Lung (tissue), 12 donors: ENCODE measurements around the gene OPRD1. TPM values are rescaled to one million over a fixed set of nuclear protein-coding genes. Genes with fewer than 3 reads are reported as not detected.

Experiments used
- ATAC-seq: fragments of 200-7000 bp; cut with Tn5 transposase; one replicate; pipeline ENCODE4 v1.9.1; 2020; ENCODE audit warnings: moderate number of reproducible peaks; ENCODE audit not compliant: insufficient read depth, low FRiP score
- DNase-seq, 3 donors: peaks; one replicate each; pipeline ENCODE4 v3.0.0-alpha.2; 2013 to 2017
- H3K27ac ChIP-seq, 2 donors: one replicate each; pipeline ENCODE4 v1.5.1; 2013; ENCODE audit warnings: mild to moderate bottlenecking in 2 of 2, moderate library complexity in 2 of 2, control low read depth in 1 of 2, inconsistent platforms in 1 of 2, low read depth in 1 of 2, low read length in 1 of 2
- H3K27me3 ChIP-seq, 3 donors: one replicate each; pipeline ENCODE4 v1.5.1; 2013; ENCODE audit warnings: low read length in 2 of 3; ENCODE audit not compliant: control insufficient read depth in 3 of 3, insufficient read depth in 3 of 3
- H3K36me3 ChIP-seq, 4 donors: one replicate each; pipeline ENCODE4 v1.5.1; 2013; ENCODE audit warnings: low read length in 4 of 4, mild to moderate bottlenecking in 1 of 4, moderate library complexity in 1 of 4; ENCODE audit not compliant: control insufficient read depth in 4 of 4, insufficient read depth in 4 of 4
- H3K4me1 ChIP-seq, 5 donors: one replicate each; pipeline ENCODE4 v1.5.1; 2013; ENCODE audit warnings: low read length in 5 of 5, mild to moderate bottlenecking in 2 of 5, moderate library complexity in 1 of 5; ENCODE audit not compliant: control insufficient read depth in 5 of 5, insufficient read depth in 5 of 5
- H3K4me3 ChIP-seq: one replicate; pipeline ENCODE4 v1.5.1; 2013; ENCODE audit warnings: mild to moderate bottlenecking, control low read depth, moderate library complexity
- H3K9ac ChIP-seq, 2 donors: one replicate each; pipeline ENCODE4 v1.5.1; 2013; ENCODE audit warnings: low read length in 2 of 2, control low read depth in 1 of 2; ENCODE audit not compliant: insufficient read depth in 1 of 2
- H3K9me3 ChIP-seq, 4 donors: one replicate each; pipeline ENCODE4 v1.5.1; 2013; ENCODE audit warnings: low read length in 3 of 4, mild to moderate bottlenecking in 1 of 4, moderate library complexity in 1 of 4; ENCODE audit not compliant: control insufficient read depth in 4 of 4, insufficient read depth in 3 of 4
- CTCF ChIP-seq: IDR thresholded peaks from 2 replicates; pipeline ENCODE4 v1.5.1; 2012; ENCODE audit warnings: mild to moderate bottlenecking; ENCODE audit errors: control extremely low read depth, extremely low read depth
- WGBS, 2 donors: extraction: QIAGEN DNeasy Blood & Tissue Kit; methylation state at CpG; one replicate each; pipeline ENCODE4 v1.1.7; 2013; 5-methylcytosine and 5-hydroxymethylcytosine counted together
- polyA plus RNA-seq, 2 donors: library from polyadenylated mRNA; stranded (reverse); fragments of 200-250 nt; gene quantifications; one replicate each; pipeline ENCODE4 v1.2.1, GENCODE V29; 2013
- total RNA-seq, 2 donors: library from RNA; depleted of rRNA in 1 of 2; stranded (reverse); fragments of >200 nt in 1 of 2; gene quantifications; one replicate each; pipeline ENCODE4 v1.2.1, GENCODE V29; 2014 to 2021
- donor health status: control.
- donor health status: control.
- donor health status: Bipolar disorder and iron deficiency.
- donor health status: healthy.
- donor health status: DM: yes; HTN: yes; CAD: no.

OPRD1 gene
- total and polyA plus RNA-seq, 4 donors: 0.01 to 0.28 (median 0.02) TPM; not detected in 1

- H3K4me1 ChIP-seq: no peaks in the 10 kb centered on the region
- WGBS, 2 donors: 88 to 89% methylated on average over 3 of the region's 3 CpGs
- no peak for DNase-seq
- H3K27me3 ChIP-seq: no peaks in the 10 kb centered on the region
- no peak for TF ChIP-seq CTCF
- no peak overlapping the region for H3K4me3 ChIP-seq
- H3K9ac ChIP-seq: no peak overlapping the region
- H3K9me3 ChIP-seq: no peaks in the 10 kb centered on the region
- H3K36me3 ChIP-seq: no peaks in the 10 kb centered on the region
- ATAC-seq: no peak
- H3K27ac ChIP-seq: no peak overlapping the region
Observed at GRCh38 chr1:28782011-28782410, 30.0 kb upstream of the OPRD1 start.

DNA sequence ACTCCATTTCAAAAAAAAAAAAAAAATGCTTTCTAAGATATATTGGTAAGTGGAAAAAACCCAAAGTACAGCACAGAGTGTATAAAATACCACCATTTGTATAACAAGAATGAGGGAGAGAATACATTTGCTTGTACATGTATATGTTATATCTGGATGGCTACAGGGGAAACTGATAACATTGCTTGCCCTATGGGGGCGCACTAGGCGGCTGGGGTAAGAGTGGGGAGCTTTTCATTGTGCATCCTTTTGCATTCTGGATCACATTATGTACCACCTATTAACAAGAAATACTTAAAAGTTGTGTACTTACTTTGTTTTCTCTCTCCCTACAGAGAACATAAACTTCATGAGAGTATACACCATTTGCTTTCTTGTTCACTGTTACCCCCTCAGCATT lies 28.6 kb upstream of the OPRD1 start:
- Histone ChIP-seq H3K27ac (no peak overlapping the region), H3K4me3 (no peak overlapping the region), H3K36me3 (no peaks in the 10 kb centered on the region), H3K9me3 (no peaks in the 10 kb centered on the region), H3K4me1 (no peaks in the 10 kb centered on the region), H3K9ac (no peak overlapping the region), H3K27me3 (no peaks in the 10 kb centered on the region)
- ATAC-seq (no peak), DNase-seq (no peak)
- WGBS, 2 donors: 86 to 89% methylated on average over 2 of the region's 2 CpGs
- no peak for TF ChIP-seq CTCF

GRCh38 chr1:28789412-28789811 lies 22.6 kb upstream of the OPRD1 start:
- Histone ChIP-seq H3K9ac (no peak overlapping the region), H3K27me3 (no peaks in the 10 kb centered on the region), H3K27ac (no peak overlapping the region), H3K36me3 (no peaks in the 10 kb centered on the region), H3K4me1 (no peaks in the 10 kb centered on the region), H3K9me3 (no peaks in the 10 kb centered on the region), H3K4me3 (no peak overlapping the region)
- DNase-seq: no peak
- no peak for ATAC-seq
- no peak for TF ChIP-seq CTCF
- WGBS, 2 donors: 95 to 99% methylated on average over 9 of the region's 9 CpGs

DNA sequence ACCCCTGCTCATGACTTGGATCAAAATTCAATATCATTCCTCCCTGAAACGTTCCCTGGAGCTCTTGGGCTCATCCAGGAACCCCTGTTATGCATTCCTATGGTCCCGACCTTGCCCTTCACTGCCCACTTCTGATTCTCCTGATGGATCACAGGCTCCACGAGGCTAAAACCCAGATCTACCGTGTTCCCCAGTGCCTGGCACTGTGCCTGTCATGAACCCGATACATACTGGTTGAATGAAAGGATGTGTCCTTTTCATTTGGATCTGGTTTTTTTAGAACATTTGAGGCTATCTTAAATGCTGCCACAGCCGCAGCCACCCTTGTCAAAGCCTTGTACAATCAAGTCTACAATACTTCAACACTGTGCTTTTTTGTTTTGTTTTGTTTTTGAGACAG lies 22.2 kb upstream of the OPRD1 start:
- Histone ChIP-seq H3K4me3 (no peak overlapping the region), H3K9me3 (no peaks in the 10 kb centered on the region), H3K9ac (no peak overlapping the region), H3K36me3 (no peaks in the 10 kb centered on the region), H3K27ac (no peak overlapping the region), H3K27me3 (no peaks in the 10 kb centered on the region), H3K4me1 (no peaks in the 10 kb centered on the region)
- no peak for TF ChIP-seq CTCF
- 80 to 88% methylated on average over 6 of the region's 6 CpGs for WGBS, 2 donors
- DNase-seq (no peak), ATAC-seq (no peak)
